GM19035 (cell line): ENCODE data around the gene GLIS2.

Source experiments
- ATAC-seq: cut with Tn5 transposase; IDR thresholded peaks from one replicate; pipeline ENCODE4 v1.9.1; 2021; ENCODE audit not compliant: unreplicated experiment

GLIS2 gene

GRCh38 chr16:4367393-4367856 is 51.6 kb downstream of the GLIS2 start:
- no peak for ATAC-seq

DNA sequence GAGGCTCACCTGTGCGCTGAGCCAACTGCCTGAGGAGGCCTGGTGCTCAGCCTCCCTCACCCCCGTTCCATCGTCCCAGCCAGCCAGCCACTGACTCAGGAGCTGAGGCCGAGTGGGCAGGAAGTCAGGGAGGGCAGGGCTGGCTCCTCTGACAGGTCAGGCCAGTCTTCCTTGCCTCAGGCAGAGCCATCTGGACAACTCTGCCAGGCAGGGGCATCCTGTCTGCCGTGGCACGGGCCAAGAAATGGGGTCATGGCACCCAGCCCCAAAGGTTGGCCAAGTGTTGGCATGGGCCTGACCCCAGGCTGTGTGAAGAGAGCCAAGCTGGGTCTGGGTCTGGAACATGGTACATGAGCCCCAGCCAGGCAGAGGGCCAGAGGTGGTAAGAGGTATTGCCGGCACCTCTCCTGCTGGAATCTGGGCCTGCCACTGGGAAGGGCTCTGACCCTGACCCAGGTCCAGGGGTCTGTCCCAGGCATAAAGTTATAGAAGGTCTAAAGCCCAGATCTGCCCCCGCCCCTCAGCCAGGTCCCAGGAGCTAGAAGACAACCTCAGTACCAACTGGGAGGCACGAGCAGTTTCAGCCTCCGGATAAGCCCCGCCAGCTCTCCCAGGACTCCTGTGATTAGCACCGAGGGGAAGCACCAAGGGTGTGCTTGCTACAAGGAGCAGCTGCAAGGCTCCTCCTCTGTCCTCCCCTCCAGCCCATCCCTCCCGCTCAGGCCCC is 53.3 kb downstream of the GLIS2 start:
- no peak for ATAC-seq

- no peak for ATAC-seq
Observed at GRCh38 chr16:4370151-4370550, 54.3 kb downstream of the GLIS2 start.

DNA sequence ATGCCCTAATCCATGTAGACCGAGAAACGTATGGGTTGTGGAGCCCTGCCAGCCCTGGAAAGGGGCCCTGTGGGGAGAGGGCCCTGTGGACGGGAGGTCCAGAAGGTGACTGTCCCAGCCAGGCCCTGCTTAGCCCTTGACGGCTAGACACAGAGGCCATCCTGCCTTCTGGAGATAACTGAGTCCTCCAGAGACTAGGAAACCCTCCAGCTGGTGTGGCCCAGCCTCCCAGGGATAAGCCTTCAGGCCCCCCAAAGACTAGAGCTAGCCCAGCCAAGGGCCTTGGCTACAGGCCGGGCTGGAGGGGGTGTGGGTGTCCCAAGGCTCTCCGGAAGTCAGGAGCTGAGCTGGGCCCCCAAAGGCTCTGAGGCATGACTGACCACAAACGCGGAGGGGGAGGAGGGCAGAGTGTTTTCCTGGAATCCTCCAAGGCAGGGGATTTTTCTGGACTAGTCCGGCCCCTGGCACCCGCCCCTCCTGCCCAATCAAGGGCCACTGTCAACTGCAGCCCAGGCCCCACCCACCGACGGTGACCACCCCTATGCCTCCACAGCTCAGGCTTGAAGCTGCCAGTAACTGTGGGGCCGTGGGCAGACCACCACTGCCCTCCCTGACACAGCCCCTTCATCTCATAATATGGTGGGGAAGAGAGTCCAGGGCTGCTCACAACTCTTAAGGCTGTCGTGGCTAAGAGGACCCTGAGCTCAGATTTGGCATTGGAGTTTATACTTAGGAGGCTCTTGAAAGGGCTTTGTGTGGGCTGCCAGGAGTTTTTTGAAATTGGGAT is 54.9 kb downstream of the GLIS2 start:
- ATAC-seq, result no peak

GRCh38 chr16:4371357-4372000 is 55.6 kb downstream of the GLIS2 start, which contains the start of gene VASN:
Gene VASN, plus strand, starts transcription at chr16:4371848. Its CDS starts 9,030 bp downstream, at chr16:4380878.
- ATAC-seq, result peak; percentile 52

DNA sequence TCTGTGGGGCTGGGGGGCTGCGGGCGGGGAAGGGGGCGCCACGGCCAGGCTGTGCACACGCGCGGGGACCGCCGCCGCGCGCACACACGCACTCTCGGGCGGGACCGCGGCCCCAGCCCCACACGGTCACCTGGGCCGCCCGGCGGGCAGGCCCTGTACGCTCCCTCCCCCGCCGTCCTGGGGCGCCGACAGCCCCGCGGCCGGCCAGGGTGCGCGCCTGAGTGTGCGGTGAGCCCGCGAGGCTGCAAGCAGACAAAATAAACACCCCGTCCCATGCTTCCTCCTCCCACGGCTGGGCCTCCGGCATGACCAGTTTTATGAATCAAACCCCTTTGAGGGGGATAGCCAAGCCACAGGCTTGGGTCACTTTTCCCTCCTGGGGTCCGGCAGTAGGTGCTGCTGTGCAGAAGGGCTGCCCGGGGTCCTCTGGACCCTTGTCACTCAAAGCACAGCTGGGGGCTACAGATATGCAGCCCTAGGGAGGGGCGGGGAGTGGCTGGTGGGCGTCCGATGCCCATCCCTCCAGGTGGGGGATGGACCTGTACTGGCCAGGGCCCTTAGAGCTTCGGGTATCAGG is 56.2 kb downstream of the GLIS2 start:
- peak; percentile 21 for ATAC-seq

GRCh38 chr16:4372578-4373355 is 56.9 kb downstream of the GLIS2 start:
- no peak for ATAC-seq

- ATAC-seq, result no peak
Observed at GRCh38 chr16:4373356-4373908, 57.6 kb downstream of the GLIS2 start.

- ATAC-seq, result no peak
Observed at GRCh38 chr16:4373909-4374742, 58.3 kb downstream of the GLIS2 start.

GRCh38 chr16:4375717-4376116 is 59.9 kb downstream of the GLIS2 start:
- ATAC-seq, result no peak

DNA sequence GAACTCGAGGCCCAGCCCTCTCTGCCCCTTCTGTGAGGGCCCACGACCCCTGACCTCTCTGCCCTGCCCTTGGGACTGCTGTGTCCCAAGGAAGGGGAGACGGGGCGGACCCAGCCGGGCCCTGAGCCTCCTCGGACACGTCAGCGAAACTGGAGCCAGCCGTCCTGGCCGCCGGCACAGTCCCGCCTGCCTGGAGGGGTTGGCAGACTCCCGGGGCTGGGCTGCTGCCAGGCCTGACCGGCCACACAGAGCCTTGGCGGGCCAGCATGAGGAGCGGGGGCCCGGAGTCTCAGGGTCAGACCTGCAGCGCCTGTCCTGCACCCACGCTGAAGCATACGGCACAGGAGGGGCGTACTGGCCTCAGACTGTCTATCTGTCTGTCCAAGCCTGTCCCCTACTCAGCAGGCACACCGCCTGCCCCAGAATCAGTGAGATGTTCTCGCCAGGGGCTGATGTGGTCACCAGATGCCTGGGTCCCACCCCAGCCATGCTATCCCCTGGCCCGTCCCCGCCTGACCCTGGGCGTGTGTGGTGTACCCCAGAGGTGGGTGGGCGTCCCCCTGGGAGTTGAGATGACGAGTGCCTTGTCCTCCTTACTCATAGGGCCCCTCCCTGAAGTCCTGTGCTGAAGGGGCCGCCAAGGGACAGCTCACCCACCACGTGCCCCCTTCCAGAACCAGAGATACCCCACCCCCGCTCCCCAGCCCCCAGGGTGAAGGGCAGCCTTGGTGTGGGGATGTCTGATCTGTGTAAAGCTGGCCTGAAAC is 60.4 kb downstream of the GLIS2 start:
- ATAC-seq, result no peak

GRCh38 chr16:4376893-4377572 is 61.2 kb downstream of the GLIS2 start:
- ATAC-seq, result no peak

GRCh38 chr16:4377573-4378154 is 61.8 kb downstream of the GLIS2 start:
- ATAC-seq, result no peak

GRCh38 chr16:4378161-4378666 is 62.3 kb downstream of the GLIS2 start:
- ATAC-seq, result no peak

DNA sequence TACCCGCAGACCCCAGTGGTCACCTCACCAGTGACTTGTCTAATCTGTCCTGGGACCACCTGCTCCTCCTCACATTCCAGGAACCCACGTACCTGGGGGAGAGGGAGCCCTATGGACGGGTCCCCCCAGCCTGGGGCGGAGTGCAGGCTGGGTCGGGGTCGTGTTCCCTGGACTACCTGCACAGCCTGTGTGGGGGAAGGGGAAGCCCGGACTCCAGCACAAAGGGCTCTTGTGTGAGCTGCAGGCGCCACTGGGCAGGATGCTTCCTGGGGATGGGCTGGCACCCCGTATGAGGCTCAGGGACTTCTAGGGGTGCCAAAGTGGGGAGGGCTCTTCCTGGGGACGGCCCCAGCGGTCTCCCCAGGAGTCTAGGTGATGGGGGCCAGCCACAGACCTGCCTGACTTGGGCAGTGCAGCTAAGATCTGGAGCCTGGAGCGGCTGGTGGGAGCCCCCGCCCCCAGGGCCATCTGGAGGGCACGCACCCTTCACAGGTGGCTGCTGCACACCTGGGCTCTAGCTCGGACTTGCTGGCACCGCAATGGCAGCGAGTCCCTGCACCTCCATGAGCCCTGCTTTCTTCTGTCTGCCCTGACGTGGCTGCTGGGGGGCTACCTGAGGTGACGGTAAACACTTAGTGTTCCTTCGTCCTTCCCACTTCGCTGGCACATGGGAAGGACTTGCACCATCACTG is 63.3 kb downstream of the GLIS2 start:
- ATAC-seq, result no peak

GRCh38 chr16:4380119-4381063 is 64.5 kb downstream of the GLIS2 start:
- no peak for ATAC-seq
